Vagina (tissue), 2 donors: Measurements from ENCODE around the gene CNMD.

Experiments used
- POLR2A ChIP-seq, 2 donors: fragments of 450-650 bp; IDR thresholded peaks; one replicate each; pipeline ENCODE4 v1.6.1; 2017; ENCODE audit warnings: antibody characterized with exemption in 2 of 2, mild to moderate bottlenecking in 2 of 2, moderate library complexity in 2 of 2
- TF ChIP-seq, protein P1 (sequence below), 3 experiments: fragments of 450-650 bp in 2 of 3; fragments of 200-600 bp in 1 of 3; sonication (generic) in 1 of 3; IDR thresholded peaks; one replicate each; pipeline ENCODE4 v1.5.1; 2017 to 2019; ENCODE audit warnings: antibody characterized with exemption in 3 of 3, mild to moderate bottlenecking in 2 of 3, moderate library complexity in 2 of 3

DNA sequence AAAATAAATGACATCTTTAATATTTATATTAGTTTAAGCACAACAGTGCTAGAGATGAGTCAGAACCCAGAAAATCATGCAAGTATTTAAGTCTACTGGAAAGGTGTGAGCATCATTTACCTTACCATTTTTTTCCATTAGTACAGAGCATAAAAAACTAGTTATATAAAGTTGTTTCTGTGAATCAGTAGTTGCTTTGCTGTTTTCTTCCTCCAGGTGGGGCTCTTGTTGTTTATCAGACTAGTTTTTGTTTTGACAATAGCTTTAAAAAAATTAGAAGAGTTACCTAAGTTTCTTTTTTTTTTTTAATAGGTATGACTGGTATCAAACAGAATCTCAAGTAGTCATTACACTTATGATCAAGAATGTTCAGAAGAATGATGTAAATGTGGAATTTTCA lies 74.3 kb downstream of the CNMD start:
- no peak for TF ChIP-seq POLR2A (IDR thresholded peaks at IDR 0.05)
- TF ChIP-seq, protein P1, sequence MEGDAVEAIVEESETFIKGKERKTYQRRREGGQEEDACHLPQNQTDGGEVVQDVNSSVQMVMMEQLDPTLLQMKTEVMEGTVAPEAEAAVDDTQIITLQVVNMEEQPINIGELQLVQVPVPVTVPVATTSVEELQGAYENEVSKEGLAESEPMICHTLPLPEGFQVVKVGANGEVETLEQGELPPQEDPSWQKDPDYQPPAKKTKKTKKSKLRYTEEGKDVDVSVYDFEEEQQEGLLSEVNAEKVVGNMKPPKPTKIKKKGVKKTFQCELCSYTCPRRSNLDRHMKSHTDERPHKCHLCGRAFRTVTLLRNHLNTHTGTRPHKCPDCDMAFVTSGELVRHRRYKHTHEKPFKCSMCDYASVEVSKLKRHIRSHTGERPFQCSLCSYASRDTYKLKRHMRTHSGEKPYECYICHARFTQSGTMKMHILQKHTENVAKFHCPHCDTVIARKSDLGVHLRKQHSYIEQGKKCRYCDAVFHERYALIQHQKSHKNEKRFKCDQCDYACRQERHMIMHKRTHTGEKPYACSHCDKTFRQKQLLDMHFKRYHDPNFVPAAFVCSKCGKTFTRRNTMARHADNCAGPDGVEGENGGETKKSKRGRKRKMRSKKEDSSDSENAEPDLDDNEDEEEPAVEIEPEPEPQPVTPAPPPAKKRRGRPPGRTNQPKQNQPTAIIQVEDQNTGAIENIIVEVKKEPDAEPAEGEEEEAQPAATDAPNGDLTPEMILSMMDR (IDR thresholded peaks at IDR 0.05), result peak in 2 of 3 experiments; percentile 13 to 17
